GM20431 (cell line): Measurements from ENCODE around the gene SUFU.

Source experiments
- in situ Hi-C: fragments of 300-500 bp; cut with MseI, MboI; formaldehyde crosslinking; loops from one replicate; pipeline ENCODE4 v1.15.0; 2020; ENCODE audit warnings: low sequenced_read_pairs; ENCODE audit not compliant: unreplicated experiment

The SUFU gene

GRCh38 chr10:102604439-102604841, 100.7 kb downstream of the SUFU start:
- in situ Hi-C loops = no loop called here

- in situ Hi-C loops = no loop called here
These were observed 101.9 kb downstream of the SUFU start for GRCh38 chr10:102605712-102606111.

- in situ Hi-C loops = no loop called here
These were observed 104.7 kb downstream of the SUFU start for GRCh38 chr10:102608487-102608886.

GRCh38 chr10:102610441-102610887, 106.7 kb downstream of the SUFU start:
- in situ Hi-C loops = no loop called here

GRCh38 chr10:102611514-102612087, 107.8 kb downstream of the SUFU start:
- in situ Hi-C loops = no loop called here

GRCh38 chr10:102612964-102613275, 109.1 kb downstream of the SUFU start:
- in situ Hi-C loops = no loop called here

GRCh38 chr10:102613286-102613685, 109.5 kb downstream of the SUFU start:
- in situ Hi-C loops = no loop called here

GRCh38 chr10:102613785-102614184, 110.0 kb downstream of the SUFU start:
- in situ Hi-C loops = no loop called here

GRCh38 chr10:102614888-102615287, 111.1 kb downstream of the SUFU start:
- in situ Hi-C loops = no loop called here

- in situ Hi-C loops = no loop called here
These were observed 111.6 kb downstream of the SUFU start for GRCh38 chr10:102615361-102615760.

- in situ Hi-C loops = no loop called here
These were observed 112.4 kb downstream of the SUFU start for GRCh38 chr10:102616066-102616770.

- in situ Hi-C loops = no loop called here
These were observed 113.3 kb downstream of the SUFU start for GRCh38 chr10:102617041-102617440.

- in situ Hi-C loops = no loop called here
These were observed 114.0 kb downstream of the SUFU start for GRCh38 chr10:102617816-102618215.

- in situ Hi-C loops = no loop called here
These were observed 115.7 kb downstream of the SUFU start for GRCh38 chr10:102619281-102619981.

GRCh38 chr10:102620138-102620590, 116.4 kb downstream of the SUFU start:
- in situ Hi-C loops = no loop called here

- in situ Hi-C loops = no loop called here
These were observed 117.0 kb downstream of the SUFU start for GRCh38 chr10:102620591-102621442.

- in situ Hi-C loops = no loop called here
These were observed 117.9 kb downstream of the SUFU start for GRCh38 chr10:102621443-102622325.

- in situ Hi-C loops = no loop called here
These were observed 120.3 kb downstream of the SUFU start for GRCh38 chr10:102624094-102624493.
